A204.1 (cell line): ENCODE data around the gene OAS3.
"Not testable (repeated sequence)": the region's sequence is repeated elsewhere in the genome, so short reads cannot be mapped to it uniquely, and the experiment has no call there.

ENCODE experiments used
- FAIRE-seq: peaks from 2 replicates; lab custom pipeline; 2012; peaks lifted over from hg19 to GRCh38; lab: Jason Lieb, UNC

Gene OAS3

GRCh38 chr12:112986291-112986800 lies 48.1 kb downstream of the OAS3 start:
- FAIRE-seq: no peak

- FAIRE-seq: no peak
Measured at GRCh38 chr12:112987561-112987960, 49.3 kb downstream of the OAS3 start.

GRCh38 chr12:112988224-112988623 lies 50.0 kb downstream of the OAS3 start:
- FAIRE-seq: no peak

DNA sequence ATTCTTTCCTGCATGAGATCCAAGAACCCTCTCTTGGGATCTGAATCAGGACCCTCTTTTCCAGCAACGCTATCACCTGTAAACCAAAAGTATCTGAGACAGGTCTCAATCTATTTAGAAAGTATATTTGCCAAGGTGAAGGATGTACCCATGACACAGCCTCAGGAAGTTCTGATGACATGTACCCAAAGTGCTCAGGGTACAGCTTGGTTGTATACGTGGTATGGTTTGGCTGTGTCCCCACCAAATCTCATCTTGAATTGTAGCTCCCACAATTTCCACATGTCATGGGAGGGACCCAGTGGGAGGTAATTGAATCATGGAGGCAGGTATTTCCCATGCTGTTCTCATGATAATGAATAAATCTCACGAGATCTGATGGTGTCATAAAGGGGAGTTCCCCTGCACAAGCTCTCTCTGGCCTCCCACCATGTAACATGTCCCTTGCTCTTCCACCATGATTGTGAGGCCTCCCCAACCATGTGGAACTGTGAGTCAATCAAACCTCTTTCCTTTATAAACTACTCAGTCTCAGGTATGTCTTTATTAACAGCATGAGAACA lies 50.6 kb downstream of the OAS3 start:
- FAIRE-seq: not testable (repeated sequence)

- FAIRE-seq: no peak
Measured at GRCh38 chr12:112989806-112990205, 51.5 kb downstream of the OAS3 start.

DNA sequence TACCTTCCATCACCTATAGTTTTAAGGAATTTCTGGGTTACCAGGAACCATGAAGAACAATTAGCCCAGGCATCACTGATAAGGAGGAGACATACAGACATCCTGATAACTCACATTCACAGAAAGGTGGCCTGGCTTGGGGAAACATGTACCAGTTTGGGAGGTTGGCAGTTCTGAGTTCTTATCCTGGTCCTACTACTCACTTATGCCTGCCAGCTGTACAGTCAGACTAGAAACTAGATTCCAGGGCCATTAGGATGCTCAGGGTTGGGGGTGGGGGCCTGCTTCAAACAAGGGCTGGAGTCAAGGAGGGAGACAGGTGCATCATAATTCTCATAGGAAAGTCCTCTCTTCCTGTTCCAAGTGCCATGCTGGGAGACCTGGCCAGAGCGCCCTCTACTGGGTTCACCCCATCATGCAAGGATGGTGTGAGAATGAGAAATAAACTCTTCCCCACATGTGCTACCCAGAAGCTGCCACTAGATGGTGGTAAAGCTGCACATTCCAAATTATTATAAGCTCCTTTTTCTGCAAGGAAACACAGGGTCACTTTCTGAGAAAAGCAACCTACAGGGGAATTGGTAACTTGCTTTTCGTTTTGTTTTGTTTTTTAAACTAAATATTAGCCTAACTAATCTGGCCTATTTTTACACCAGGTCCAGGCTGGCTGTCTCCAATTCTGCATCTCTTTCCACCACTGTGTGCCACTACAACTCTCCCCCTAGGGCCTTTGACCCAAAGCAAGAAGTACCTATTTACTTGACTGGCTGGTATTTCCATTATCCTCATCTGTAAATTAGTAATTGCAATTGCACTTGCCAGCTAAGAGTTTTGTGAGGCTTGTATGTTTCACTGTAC lies 54.5 kb downstream of the OAS3 start:
- peak; percentile 93 for FAIRE-seq

- no peak for FAIRE-seq
Measured at GRCh38 chr12:112995008-112995407, 56.7 kb downstream of the OAS3 start.

GRCh38 chr12:112996501-112996900 lies 58.2 kb downstream of the OAS3 start:
- no peak for FAIRE-seq

GRCh38 chr12:112997506-112997905 lies 59.2 kb downstream of the OAS3 start:
- FAIRE-seq: no peak

DNA sequence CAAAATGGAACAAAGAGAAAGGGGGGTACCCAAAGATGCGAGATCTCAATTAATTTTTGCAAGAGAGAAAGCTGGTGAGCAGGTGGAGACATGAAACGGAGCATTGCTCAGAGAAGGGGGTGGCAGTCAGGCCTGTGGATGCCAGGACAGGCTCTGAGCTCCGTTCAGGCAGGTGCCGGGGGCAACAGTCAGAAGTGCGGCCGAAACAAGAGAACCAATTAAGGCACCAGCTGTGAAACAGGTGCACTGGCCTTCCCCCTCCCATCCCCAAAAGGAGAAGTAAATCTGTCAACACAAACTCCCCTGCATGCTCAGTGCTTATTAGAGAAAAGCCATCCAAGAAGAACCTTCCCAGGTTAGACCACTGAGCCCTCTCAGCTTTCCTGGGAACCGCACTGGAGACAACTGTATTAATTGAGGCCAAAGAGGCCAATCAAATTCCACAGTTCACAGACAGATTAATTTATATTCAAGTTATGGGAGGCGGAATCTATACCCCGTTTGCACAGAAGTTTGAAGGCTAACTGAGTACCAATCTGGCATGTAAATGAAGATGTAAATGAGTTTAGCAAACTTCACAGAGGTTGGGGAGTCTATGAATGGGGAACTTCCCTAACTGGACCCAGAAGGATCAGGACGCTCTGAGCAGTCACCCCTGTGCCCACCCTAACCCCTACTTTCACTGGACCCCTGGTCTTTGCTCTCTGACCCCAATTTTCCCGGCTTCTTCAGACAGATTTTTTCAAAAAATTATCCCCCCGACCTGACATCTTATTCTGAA lies 60.9 kb downstream of the OAS3 start:
- FAIRE-seq: no peak

- FAIRE-seq: no peak
Measured at GRCh38 chr12:113000433-113000832, 62.2 kb downstream of the OAS3 start.

- no peak for FAIRE-seq
Measured at GRCh38 chr12:113002155-113002554, 63.9 kb downstream of the OAS3 start.

GRCh38 chr12:113002676-113003075 lies 64.4 kb downstream of the OAS3 start:
- no peak for FAIRE-seq

- no peak for FAIRE-seq
Measured at GRCh38 chr12:113003636-113004035, 65.4 kb downstream of the OAS3 start.

GRCh38 chr12:113005762-113006161 lies 67.5 kb downstream of the OAS3 start:
- no peak for FAIRE-seq

DNA sequence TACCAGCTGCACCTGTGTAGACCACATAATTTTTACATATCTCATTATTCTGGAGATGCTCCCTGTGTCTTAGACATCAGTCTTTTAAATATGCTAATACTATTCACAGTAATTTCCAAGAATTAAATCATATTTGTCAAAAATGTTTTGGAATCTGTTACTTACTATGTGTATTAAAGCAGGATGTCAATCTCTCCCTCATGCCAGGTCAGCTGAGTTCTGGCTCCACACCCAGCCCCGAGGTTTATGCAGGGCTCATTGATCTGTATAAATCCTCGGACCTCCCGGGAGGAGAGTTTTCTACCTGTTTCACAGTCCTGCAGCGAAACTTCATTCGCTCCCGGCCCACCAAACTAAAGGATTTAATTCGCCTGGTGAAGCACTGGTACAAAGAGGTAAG lies 67.9 kb downstream of the OAS3 start:
- no peak for FAIRE-seq

GRCh38 chr12:113006641-113007040 lies 68.4 kb downstream of the OAS3 start:
- FAIRE-seq: no peak

- no peak for FAIRE-seq
Measured at GRCh38 chr12:113007166-113007565, 68.9 kb downstream of the OAS3 start.

DNA sequence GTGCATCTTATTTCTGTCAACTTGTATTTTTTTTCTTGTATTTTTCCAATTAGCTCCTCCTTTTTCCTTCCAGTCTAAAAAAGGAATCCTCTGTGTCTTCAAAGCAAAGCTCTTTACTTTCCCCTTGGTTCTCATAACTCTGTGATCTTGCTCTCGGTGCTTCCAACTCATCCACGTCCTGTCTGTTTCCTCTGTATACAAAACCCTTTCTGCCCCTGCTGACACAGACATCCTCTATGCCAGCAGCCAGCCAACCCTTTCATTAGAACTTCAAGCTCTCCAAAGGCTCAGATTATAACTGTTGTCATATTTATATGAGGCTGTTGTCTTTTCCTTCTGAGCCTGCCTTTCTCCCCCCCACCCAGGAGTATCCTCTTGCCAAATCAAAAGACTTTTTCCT lies 72.4 kb downstream of the OAS3 start:
- FAIRE-seq: no peak

DNA sequence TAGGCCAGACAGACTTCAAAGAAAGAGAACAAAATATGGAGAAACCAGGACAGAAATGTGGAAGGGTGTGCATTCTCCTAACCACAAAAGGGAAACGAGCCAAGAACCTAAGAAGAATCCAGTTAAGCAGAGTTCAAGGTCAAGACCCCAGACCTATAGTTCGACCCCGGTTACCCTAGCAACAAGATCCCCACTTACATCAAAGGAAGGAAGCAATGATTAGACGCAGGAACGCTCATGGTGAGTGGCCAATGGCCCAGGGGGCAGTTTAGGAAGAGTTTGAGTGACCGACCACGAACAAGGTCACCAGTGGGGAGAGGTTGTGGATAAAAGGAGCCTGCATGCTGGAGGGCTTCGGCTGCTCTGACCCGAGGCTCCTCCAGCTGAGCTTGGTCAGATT lies 76.3 kb downstream of the OAS3 start:
- no peak for FAIRE-seq

- no peak for FAIRE-seq
Measured at GRCh38 chr12:113016796-113017195, 78.5 kb downstream of the OAS3 start.

- no peak for FAIRE-seq
Measured at GRCh38 chr12:113019025-113019424, 80.8 kb downstream of the OAS3 start.

GRCh38 chr12:113021500-113021899 lies 83.2 kb downstream of the OAS3 start:
- FAIRE-seq: no peak
